Erythroblast (primary cell): Measurements from ENCODE around the gene NR2E1.

Source experiments
- GATA1 ChIP-seq: IDR thresholded peaks from 2 replicates; pipeline ENCODE4 v1.6.1; 2011; ENCODE audit warnings: low read depth, mild to moderate bottlenecking, control low read depth, low read length, moderate library complexity
- POLR2A ChIP-seq: IDR thresholded peaks from 2 replicates; pipeline ENCODE4 v1.6.1; 2011; ENCODE audit warnings: mild to moderate bottlenecking, low read length

GRCh38 chr6:108193131-108193530 is 27.3 kb downstream of the NR2E1 start:
- TF ChIP-seq POLR2A: no peak
- TF ChIP-seq GATA1: no peak
